HG02852 (cell line): ENCODE data around the gene TGFA.

Experiments
- ATAC-seq: cut with Tn5 transposase; IDR thresholded peaks from one replicate; pipeline ENCODE4 v1.9.1; 2021; ENCODE audit warnings: mild to moderate bottlenecking, moderate library complexity; ENCODE audit not compliant: unreplicated experiment

TGFA gene

DNA sequence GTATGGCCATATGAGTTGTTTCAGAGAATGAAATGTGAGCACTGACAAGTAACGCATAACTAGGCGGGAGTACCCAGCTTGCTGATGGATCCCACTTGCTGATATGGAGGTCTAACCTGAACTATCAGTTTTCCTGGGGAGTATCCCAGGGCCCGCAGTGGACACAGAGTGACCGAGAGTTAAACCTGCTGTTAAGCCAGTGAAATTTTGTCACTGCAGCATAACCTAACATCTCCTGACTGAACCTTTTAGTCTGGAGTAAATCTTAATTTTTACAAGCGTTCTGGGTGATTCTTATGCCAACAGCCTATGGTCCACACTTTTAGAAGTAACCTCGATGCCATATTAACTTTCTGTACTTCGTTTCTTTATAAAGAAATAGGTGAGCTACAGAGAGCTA is 54.4 kb downstream of the TGFA start:
- no peak for ATAC-seq

DNA sequence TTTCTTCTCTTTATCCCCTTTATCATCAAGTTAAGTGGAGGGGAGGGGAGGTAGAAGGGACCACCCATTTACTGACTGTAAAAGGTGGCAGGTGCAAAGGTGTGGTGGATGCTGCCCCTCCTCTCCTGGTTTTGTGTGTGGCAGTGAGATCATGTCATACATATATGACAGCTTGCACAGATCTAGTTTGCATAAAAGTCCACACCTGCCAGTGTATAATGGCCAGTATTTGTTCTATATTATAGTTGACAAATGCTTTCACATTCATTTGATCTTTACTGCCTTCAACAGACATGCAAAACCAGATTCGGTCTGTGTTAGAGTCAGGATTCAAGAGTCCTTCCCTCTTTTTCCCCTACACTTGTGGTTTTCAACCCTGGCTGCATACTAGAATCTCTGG is 55.1 kb downstream of the TGFA start:
- no peak for ATAC-seq

DNA sequence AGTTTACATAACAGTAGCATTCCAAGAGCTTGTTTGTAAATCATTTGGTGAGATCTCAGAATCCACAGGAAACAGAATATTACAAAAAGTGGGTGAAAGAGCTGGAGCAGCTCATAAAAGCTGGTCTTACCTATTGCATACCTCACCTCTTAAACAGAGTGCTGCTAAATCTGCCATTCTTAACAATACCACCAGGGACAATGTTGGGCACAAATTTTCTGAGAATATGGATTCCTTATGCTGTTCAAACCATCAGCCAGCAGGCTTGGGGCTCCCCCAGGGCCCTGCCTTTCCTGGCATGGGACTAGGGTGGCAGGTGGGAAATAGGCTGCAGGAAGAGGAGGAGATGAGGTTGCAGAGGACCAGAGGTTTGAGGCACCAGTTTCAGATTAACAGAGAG is 55.6 kb downstream of the TGFA start:
- ATAC-seq: no peak

DNA sequence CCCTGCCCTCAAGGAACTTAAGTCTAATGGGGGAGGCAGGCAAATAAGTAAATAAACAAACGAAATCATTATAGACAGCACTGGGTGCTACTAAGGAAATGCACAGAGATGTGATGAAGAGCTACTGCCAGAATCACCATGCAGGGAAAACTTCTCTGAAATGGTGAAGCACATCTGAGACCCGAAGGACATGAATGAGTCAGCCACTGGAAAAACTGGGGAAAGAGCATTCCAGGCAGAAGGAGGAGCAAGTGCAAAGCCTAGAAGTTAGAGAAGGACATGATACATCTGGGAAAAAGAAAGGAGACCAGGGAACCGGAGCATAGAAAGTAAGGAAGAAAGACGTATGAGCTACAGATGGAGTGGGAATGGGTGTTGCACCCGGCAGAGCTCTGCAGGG is 56.8 kb downstream of the TGFA start:
- no peak for ATAC-seq

DNA sequence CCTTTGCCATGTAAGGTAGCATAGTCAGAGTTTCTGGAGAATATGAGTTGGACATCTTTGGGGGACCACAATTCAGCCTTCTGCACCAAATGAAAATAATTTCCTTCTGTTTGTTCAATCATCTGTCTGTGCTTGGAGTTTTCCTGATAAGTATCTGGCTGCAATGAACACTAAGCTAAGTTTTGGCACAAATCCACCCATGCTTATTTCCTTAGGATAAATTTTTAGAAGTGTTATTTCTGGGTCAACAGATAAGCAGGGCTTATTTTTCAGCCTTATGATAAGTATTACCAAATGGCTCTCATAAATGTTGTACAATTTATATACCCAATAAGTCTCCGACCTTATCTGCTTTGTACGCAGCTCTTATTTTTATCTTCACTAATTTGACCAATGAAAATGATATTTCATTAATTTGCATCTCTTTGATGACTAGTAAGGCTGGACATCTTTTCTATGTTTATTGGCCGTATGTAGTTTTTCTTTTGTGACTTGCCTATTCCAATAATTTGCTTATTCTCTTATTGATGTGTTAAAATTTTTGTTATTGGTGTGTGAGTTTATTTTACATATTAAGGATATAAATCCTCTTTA is 59.2 kb downstream of the TGFA start:
- no peak for ATAC-seq

DNA sequence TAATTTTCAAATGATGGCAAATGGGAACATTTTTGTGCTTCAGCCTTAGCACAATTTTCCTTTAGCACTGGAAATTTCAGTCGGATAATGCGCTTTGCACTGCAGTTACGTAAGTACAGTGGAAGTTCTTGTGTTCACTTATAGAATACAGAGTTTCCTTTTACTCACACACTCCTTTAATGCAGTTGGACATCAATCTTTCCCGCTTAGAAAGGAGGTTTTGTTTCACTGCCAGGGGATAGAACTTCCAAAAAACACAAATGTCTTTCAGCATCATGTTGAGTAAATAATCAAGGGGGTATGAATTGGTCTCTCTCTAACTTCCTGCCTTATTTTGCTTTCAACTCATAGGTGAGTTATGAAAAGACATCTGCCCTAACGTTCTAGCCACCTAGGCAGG is 63.2 kb downstream of the TGFA start:
- ATAC-seq: no peak

DNA sequence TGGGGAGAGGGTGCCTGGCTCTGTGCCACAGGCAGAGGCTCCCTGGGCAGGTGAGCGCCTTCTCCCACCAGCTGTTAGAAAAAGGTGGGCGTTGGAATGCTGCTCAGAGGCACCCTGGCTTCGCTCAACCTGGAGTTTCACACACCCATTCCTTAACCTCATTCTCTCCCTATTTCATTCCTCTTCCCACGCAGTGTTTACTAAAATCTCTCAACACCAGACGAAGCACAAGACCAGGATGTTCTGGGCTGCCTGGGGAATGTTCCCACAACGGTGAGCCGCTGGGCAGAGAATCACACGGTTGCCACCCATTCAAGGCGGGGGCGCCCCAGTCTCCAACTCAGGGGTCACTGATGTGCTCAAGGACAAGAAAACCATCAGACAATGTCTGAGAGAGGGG is 64.5 kb downstream of the TGFA start:
- no peak for ATAC-seq

DNA sequence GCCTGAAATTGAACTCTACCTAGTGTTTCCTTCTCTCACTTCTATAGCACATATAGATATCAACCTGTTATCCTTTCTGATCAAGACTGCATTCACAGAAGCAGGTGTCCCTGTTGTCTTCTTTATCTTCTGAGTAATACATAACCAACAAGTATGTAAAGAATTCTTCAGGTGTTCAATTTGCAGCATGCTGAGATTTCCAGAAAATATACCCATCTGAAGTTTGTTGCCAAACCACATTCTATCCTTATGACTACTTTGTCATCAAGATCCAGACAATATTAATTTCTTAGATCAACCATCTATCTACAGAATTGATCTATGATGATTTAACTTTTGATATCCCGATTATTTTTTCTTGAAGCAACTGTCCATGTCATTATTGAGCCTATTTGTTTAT is 69.5 kb downstream of the TGFA start:
- ATAC-seq: no peak

DNA sequence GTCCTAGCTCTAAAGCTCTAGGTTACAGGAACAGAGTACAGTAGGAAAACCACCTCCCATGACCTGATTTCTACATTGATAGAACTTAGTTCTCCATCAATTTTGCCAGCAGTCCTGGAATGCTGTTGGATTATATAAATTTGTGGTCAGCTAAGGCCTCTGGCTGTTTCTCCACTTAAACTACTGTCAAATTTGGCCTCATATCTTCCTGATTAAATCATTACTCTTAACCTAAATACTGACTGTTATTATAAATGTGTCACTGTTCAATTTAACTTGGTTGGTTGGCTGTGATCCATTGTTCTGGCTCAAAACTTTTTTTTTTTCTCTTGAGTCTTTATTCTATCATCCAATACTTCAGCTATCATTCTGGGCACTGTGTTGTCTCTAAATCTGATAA is 71.2 kb downstream of the TGFA start:
- ATAC-seq: no peak

DNA sequence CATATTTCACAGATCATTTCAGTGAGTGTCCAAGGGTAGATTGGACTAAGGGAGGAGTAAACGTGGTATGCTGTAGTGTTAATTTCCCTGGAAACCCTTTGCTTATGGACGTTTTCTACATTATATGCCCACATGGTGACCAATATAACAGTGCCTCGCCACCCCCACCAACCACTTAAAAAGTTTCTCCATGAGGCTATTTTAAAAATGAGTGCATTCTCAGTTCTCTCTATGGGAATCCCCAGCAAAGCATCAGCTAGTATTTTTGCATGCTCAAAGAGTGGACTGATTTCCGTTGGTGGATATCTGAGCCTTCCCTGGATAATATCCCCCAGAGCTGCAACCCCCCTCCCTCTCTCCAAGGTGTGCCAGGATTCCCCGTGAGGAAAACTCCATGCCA is 73.2 kb downstream of the TGFA start:
- ATAC-seq: peak; percentile 85

DNA sequence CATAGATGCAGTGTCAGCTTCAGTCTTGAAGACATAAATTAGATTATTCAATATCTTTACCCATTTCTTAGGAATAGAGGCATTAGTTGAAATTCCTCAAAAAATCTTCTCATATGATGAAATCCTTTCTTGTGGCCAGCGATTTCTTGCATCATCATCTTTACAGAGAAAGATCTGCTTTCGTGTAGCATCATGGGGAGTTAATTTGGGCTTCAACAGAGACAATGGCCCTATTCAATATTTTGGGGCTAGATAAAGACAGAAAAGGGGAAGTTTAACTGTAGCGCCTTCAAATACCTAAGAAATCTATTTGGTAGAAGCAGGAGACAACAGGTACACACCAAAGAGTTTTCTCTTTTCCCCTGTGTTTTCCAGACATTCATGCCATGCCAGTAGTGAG is 73.8 kb downstream of the TGFA start:
- peak; percentile 37 for ATAC-seq

DNA sequence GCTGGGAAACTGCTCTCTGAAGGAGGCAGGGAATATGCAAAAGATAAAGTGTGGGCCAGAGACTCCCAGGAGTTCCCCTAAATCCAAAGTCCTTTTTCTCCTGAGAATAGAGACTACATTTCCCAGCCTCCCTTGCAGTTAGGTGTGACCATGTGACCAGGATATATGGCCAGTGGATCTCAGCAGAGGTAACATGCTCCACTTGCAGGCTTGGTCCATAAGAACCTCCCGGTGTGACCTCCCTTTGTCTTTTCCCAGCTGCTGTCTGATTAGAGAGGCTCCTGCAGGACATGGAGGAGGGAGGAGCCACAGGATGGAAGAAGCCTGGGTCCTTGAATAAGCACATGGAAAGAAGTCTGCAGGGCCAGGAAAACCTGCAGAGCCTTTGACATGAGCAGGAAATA is 76.2 kb downstream of the TGFA start:
- ATAC-seq: no peak

DNA sequence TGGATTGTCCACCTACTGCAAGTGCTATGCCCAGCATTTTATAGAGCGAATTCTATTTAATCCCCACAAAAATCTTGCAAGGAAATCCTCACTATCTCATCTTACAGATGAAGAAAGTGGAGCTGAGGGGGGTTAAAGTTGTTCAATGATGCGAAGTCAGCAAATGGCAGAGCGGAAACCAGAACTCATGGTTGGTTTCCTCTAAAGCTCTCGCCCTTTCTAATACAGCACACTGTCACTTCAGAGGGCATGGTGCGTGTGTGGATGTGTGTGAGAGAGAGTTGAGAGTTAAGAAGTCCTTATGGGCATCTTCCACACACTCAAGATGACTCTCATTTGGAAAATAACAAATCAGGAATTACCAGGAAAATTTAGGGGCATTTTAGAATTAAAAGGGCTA is 78.4 kb downstream of the TGFA start:
- ATAC-seq: no peak

DNA sequence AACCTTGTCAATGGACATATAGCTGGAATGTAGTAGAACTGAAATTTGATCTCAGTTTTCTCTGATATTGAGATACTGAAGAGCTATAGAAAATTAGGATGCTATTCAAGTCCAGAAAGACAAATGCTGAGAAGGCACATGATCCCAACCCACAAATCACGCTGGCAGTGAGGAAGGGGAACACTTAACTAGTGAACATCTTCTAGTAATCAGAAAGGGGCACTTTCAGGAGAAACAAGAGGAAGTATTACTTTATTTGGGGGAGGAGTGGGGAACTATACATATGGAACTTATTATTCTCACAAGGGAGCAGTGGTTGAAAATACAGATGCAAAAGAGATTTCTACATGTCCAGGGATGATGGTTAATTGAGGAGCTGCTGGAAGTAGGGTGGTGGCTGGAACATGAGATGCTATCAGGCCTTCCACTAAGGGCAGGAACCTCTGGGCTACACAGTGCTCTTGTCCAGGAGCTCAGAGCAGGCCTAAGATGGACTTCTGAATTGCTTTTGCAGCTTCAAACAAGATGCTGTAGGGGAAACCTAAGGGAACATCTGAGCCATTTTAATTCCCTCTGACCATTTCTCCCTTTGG is 79.3 kb downstream of the TGFA start:
- no peak for ATAC-seq

DNA sequence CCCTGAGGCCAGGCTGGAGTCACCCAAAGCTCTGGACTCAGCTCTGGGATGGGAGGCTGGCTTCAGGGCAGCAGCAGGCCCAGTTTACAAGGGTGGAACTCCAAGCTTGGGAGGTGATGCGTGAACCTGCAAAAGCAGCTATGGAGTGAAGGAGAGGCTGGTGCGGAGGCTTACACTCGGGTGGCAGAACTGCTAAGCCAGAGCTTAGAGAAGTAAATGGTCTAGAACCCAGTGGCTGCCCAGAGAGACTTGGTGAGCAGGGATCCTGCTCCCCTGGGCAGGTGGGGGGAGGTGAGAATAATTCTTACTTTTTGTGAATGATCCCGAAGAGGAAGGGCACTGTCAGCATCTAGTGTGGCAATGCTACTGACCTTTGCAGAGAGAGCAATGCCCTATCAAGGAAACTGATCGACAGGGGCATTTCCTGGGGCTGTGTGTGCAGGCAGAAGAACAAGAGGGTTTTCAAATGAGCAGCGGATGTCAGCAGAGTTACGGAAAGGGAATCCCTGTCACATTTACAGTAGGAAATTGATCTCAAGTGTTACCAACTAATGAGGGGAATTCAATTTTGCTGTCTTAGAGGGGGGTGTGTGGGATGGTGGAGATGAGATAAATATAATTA is 80.4 kb downstream of the TGFA start:
- ATAC-seq: no peak

DNA sequence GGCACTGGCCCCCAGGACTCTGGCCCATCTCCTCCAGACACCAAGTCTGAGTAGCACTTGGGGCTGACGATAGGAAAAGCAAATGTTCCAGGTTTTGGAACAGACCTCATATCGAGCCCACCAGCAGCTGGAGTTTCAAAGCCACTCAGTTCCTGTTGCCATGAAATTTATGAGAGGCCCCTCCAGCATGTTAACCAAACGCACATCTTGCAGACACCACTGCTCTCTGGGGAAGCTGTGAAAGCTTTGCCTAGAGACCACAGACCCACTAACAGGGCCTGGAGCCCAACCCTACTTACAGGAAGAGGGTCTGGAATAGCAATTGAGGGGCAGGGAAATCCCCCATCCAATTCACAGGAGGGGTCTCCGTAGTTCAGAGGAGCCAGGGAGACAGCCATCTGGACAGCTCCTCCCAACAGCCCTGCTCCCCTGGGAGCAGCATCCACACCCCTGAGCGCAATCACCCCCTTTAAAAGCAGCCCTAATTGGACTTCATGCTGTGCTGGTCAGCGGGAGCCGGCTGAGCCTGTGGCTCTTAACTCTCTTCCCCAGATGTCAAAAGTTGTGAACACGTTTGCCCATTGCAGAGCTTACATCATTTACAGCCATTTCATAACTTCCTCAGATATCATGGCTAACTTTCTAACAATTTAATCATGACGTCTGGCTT is 81.3 kb downstream of the TGFA start:
- ATAC-seq: no peak

DNA sequence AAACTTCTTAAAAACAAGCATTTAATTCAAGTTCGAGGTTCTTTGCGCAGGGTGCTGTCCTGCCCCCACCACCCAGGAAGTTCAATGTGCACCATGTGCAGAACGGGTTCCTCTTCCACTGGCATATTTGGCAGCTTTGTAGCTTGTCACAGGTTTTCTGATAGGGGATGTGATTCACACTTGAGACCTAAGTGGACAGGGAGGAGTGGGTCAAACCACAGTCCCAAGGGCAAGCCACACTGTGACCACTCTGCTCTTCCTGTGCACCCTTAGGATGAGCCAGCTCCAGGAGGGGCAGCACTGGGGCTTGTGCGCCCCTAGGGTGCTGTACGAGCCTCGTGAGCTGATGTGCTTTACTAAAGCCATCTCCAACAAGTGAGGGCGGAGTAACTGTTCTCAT is 82.5 kb downstream of the TGFA start:
- no peak for ATAC-seq

DNA sequence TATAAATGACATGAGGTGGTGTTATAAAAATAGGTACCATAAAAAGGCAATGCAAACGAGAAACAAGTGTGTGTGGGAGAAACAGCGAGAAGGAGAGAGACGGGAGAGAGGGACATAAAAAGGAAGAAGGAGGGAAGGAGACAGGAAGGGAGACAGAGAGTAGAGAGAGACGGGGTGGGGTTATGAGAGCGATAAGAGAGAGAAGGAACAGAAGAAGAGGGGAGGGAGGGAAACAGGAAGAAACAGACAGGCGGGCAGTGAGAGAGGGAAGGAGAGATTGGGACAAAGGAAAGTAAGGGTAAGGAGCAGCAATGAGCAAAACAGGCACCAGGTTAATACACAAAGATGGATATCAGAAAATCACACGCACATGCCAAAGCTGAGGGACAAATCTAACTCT is 83.7 kb downstream of the TGFA start:
- no peak for ATAC-seq

DNA sequence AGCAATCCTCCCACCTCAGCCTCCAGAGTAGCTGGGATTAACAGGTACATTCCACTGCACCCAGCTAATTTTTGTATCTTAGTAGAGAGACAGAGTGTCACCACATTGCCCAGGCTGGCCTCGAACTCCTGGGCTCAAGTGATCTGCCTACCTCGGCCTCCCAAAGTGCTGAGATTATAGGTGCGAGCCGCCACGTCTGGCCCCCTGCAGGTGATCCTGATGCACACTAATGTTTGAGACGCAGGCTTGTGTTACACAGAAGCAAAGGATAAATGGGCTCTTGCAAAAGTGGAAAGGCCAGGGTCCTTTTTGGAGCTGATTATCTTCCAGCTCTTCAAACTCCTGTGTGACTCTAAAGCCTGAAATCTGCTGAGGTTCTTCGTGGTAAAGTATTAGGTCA is 84.2 kb downstream of the TGFA start:
- ATAC-seq: no peak

DNA sequence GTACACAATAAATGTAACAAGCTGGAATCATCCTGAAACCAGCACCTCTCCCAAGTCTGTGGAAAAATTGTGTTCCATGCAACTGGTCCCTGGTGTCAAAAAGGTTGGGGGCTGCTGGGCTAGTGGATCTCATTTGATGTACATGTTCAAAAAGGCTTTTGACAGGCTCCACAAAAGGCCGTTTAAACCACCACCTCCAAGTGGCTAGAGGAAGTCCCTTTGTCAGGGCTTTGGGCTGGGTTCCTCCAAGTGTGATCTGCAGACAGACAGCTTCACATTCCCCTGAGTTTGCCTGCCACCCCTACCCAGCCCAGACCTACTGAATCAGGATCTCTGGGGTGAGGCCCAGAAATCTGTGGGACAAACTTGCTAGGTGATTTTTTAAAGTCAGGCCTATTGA is 84.7 kb downstream of the TGFA start:
- no peak for ATAC-seq

DNA sequence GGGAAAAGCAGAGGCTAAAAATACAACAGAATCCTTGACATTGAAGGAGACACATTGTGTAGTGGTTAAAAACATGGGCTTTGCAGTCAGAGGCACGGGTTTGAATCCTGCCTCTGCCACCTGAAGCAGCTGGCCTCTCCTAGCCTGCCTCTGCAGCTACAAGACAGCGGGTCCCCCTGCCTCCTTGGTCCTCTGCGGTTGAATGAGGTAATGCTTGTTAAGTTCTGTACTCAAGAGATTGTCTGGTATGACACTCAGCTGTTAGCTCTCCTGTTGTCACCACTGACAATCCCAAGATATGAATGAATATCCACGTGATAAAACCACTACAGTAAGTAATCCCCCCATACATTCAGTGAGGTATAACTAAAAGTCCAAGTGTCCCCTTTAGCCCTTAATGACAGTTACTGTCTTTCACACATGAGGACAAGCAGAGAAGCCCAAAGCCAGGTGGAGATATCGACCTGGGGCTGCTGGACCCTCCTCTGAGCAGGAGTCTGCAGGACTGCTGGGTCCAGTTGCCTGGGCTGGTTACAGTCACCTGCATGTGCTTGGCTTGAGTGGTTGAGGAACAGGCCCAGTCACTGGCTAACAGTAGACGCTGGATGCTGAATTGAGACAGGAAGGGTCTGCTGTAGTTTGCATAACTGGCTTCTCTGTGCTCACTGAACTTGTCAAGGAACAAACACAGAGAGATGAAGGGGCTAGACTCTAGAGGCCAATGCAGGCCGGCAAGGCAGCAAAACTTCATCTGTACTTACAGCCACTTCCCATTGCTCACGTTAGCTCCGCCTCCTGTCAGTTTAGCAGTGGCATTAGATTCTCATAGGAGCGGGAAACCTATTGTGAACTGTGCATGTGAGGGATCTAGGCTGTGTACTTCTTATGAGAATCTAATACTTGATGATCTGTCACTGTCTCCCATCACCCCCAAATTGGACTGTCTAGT is 85.5 kb downstream of the TGFA start:
- ATAC-seq: no peak
